22Rv1 (cell line): ENCODE measurements around the gene ASPN.

Experiments
- ZFX ChIP-seq: fragments of 450-650 bp; IDR thresholded peaks from 2 replicates; pipeline ENCODE4 v1.6.1; 2017; ENCODE audit warnings: antibody characterized with exemption, borderline replicate concordance
- TF ChIP-seq, protein P1 (sequence below): fragments of 450-650 bp; IDR thresholded peaks from 2 replicates; pipeline ENCODE4 v1.5.1; 2017; ENCODE audit warnings: mild to moderate bottlenecking

DNA sequence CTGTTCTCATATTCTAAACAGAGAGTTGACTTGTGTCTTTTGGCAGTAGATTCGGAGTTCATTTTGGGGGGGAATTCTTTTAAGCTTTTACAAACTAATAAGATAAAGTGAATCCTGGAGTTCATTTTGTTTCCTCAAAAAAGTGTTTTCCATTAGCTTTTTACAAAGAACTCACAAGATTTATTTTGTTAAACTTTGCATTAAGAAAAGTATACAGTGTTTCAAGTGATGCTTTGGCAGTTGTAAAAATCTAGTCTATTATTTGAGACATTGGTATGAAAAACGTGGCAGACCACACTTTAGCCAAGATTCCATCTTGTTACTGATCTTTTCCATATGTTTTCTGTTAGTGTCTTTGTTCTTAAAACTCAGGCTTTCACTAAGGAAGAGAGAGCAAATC is 56.8 kb downstream of the ASPN start:
- TF ChIP-seq, protein P1, sequence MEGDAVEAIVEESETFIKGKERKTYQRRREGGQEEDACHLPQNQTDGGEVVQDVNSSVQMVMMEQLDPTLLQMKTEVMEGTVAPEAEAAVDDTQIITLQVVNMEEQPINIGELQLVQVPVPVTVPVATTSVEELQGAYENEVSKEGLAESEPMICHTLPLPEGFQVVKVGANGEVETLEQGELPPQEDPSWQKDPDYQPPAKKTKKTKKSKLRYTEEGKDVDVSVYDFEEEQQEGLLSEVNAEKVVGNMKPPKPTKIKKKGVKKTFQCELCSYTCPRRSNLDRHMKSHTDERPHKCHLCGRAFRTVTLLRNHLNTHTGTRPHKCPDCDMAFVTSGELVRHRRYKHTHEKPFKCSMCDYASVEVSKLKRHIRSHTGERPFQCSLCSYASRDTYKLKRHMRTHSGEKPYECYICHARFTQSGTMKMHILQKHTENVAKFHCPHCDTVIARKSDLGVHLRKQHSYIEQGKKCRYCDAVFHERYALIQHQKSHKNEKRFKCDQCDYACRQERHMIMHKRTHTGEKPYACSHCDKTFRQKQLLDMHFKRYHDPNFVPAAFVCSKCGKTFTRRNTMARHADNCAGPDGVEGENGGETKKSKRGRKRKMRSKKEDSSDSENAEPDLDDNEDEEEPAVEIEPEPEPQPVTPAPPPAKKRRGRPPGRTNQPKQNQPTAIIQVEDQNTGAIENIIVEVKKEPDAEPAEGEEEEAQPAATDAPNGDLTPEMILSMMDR, result no peak
- no peak for TF ChIP-seq ZFX
